Measurements from ENCODE around the gene CSTA.

The CSTA gene

GRCh38 chr3:122324871-122325323 is at the start of gene CSTA:
Gene CSTA (plus strand): TSS chr3:122325248. CDS start chr3:122325293, 45 bp downstream.
- no peaks in the 10 kb centered on the region for H3K36me3 ChIP-seq
- H3K27ac ChIP-seq, result no peak within 1 kb of the TSS
- DNase-seq, result no peak
- H3K9me3 ChIP-seq, result no peaks in the 10 kb centered on the region
- H3K27me3 ChIP-seq, result no peaks in the 10 kb centered on the region
- TF ChIP-seq CTCF (IDR thresholded peaks at IDR 0.05), result no peak
- H3K4me1 ChIP-seq, result no peaks in the 10 kb centered on the region
- intact Hi-C loops (cut with DNase I; ENCODE audit: low total_unique reads), result no loop called here
- H3K4me3 ChIP-seq, result no peak within 1 kb of the TSS

- no peak for TF ChIP-seq CTCF (IDR thresholded peaks at IDR 0.05)
- intact Hi-C loops (cut with DNase I; ENCODE audit: low total_unique reads), result no loop called here
- no peaks in the 10 kb centered on the region for H3K9me3 ChIP-seq
Observed at GRCh38 chr3:122281891-122282290, 43.2 kb upstream of the CSTA start.

DNA sequence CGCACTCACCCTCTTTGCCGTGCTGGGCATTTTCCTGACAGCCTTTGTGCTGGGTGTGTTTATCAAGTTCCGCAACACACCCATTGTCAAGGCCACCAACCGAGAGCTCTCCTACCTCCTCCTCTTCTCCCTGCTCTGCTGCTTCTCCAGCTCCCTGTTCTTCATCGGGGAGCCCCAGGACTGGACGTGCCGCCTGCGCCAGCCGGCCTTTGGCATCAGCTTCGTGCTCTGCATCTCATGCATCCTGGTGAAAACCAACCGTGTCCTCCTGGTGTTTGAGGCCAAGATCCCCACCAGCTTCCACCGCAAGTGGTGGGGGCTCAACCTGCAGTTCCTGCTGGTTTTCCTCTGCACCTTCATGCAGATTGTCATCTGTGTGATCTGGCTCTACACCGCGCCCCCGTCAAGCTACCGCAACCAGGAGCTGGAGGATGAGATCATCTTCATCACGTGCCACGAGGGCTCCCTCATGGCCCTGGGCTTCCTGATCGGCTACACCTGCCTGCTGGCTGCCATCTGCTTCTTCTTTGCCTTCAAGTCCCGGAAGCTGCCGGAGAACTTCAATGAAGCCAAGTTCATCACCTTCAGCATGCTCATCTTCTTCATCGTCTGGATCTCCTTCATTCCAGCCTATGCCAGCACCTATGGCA is 41.1 kb upstream of the CSTA start:
- intact Hi-C loops (cut with DNase I; ENCODE audit: low total_unique reads), result no loop called here
- Histone ChIP-seq H3K9me3 (no peaks in the 10 kb centered on the region), H3K27ac (no peak overlapping the region), H3K36me3 (no peaks in the 10 kb centered on the region), H3K27me3 (no peaks in the 10 kb centered on the region), H3K4me3 (no peak overlapping the region), H3K4me1 (no peaks in the 10 kb centered on the region)
- no peak for TF ChIP-seq CTCF (IDR thresholded peaks at IDR 0.05)
- no peak for DNase-seq

More at GRCh38 chr3:122281891-122282290, 43.2 kb upstream of the CSTA start:
- Histone ChIP-seq H3K27ac (no peak overlapping the region), H3K27me3 (no peaks in the 10 kb centered on the region), H3K4me1 (no peaks in the 10 kb centered on the region), H3K36me3 (no peaks in the 10 kb centered on the region), H3K4me3 (no peak overlapping the region)
- no peak for DNase-seq

- Histone ChIP-seq H3K4me1 (no peaks in the 10 kb centered on the region), H3K27ac (no peak overlapping the region), H3K9me3 (no peaks in the 10 kb centered on the region), H3K27me3 (no peaks in the 10 kb centered on the region), H3K4me3 (no peak overlapping the region), H3K36me3 (no peaks in the 10 kb centered on the region)
- intact Hi-C loops (cut with DNase I; ENCODE audit: low total_unique reads), result no loop called here
- no peak for TF ChIP-seq CTCF (IDR thresholded peaks at IDR 0.05)
- no peak for DNase-seq
Observed at GRCh38 chr3:122284486-122284885, 40.6 kb upstream of the CSTA start.

- no peaks in the 10 kb centered on the region for H3K4me1 ChIP-seq
- no peaks in the 10 kb centered on the region for H3K36me3 ChIP-seq
- H3K4me3 ChIP-seq, result no peak overlapping the region
- no peaks in the 10 kb centered on the region for H3K9me3 ChIP-seq
- no peak overlapping the region for H3K27ac ChIP-seq
- no peaks in the 10 kb centered on the region for H3K27me3 ChIP-seq
- no peak for DNase-seq
- intact Hi-C loops (cut with DNase I; ENCODE audit: low total_unique reads), result no loop called here
- TF ChIP-seq CTCF (IDR thresholded peaks at IDR 0.05), result no peak
Observed at GRCh38 chr3:122294359-122294758, 30.7 kb upstream of the CSTA start.

Data from tibial artery (tissue), 4 donors.